Endometrial microvascular endothelial cells (primary cell): Measurements from ENCODE around the gene NRDE2. TPM values are rescaled to one million over a fixed set of nuclear protein-coding genes. Genes with fewer than 3 reads are reported as not detected.
"Not testable (repeated sequence)": the region's sequence is repeated elsewhere in the genome, so short reads cannot be mapped to it uniquely, and the experiment has no call there.

ENCODE experiments used
- in situ Hi-C: cut with HindIII; loops from 2 replicates; pipeline ENCODE4 v1.10.0; 2017; ENCODE audit warnings: low sequenced_read_pairs, low pct_unique_long_range_greater_than_20kb; ENCODE audit errors: inconsistent ontology term
- total RNA-seq: library from RNA; depleted of rRNA; stranded (reverse); fragments of >200 nt; gene quantifications from one replicate; pipeline ENCODE4 v1.2.3, GENCODE V29; 2015; ENCODE audit errors: inconsistent ontology term

Gene NRDE2
- total RNA-seq, 1 donor from 2014 or later, result 7.5 TPM

DNA sequence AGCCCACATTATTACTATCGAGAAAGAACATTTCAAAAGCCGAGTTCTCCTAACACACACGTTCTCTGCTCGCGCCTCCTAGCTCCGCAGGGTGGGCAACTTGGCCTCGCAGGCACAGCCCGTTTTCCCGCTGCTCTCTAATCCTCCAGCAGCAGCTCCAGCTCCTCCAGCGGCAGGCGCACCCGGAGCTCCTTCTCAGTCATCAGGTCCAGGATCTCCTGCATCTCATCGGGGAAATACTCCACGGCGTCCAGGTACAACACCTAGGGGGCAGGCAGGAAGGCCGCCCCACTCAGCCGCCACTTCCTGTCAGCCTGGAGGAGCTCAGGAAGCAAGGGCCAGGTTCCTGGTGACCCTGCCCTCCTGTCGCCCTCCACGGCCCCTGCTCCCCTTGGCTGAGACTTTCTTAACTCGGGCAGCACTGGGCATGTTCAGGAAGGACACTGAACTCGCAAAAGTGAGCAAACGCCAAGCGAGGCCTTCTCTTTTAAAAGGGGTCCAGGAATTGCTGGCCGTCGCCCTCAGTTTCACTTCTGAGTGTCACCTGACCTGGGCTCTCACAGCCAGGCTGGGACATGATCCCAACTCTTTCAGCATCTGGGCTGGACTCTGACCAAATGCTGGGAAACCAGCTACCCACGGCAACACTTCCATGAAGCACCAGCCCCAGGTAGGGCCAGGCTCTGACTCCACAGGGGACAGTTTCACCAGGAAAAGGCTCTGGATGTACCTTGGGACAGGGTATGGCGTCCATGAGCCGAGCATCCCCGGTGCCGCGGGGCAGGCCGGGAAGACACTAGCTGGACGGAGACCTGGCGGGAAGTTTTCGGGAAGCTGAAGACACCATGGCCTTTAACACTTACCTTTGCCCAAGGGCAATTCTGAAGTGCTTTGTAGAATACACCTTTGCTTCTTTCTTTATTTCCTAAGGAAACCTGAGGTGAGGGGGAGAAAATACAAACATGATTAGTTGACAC is 53.3 kb downstream of the NRDE2 start:
- in situ Hi-C loops, result no loop called here

DNA sequence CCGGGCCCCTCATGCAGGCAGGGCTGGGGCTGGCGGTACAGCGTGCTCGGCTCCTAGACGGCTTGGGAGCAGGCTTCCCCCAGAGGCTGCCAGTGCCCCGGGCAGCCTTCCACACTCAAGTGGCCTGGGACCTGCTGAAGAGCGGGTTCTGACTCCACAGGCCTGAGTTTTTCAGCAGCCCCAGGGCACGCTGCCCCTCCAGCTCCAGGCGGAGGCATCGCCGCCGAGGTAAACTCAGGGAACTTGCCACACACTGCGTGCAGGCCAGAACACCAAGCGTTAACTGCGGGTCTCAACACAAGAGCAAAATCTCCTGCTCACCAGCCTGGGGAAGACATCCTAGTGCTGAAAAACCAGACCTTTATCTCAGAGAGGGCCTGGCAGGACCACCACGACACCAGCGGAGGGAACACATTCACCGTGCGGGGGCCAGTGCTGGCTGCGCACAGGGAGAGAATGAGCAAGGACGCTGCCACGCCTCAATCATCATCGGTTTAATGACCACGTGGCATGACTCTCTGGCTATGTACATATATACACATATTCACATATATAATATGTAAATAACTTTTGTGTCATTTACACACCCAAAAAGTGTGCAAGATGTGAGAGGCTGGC is 54.1 kb downstream of the NRDE2 start:
- in situ Hi-C loops, result no loop called here

DNA sequence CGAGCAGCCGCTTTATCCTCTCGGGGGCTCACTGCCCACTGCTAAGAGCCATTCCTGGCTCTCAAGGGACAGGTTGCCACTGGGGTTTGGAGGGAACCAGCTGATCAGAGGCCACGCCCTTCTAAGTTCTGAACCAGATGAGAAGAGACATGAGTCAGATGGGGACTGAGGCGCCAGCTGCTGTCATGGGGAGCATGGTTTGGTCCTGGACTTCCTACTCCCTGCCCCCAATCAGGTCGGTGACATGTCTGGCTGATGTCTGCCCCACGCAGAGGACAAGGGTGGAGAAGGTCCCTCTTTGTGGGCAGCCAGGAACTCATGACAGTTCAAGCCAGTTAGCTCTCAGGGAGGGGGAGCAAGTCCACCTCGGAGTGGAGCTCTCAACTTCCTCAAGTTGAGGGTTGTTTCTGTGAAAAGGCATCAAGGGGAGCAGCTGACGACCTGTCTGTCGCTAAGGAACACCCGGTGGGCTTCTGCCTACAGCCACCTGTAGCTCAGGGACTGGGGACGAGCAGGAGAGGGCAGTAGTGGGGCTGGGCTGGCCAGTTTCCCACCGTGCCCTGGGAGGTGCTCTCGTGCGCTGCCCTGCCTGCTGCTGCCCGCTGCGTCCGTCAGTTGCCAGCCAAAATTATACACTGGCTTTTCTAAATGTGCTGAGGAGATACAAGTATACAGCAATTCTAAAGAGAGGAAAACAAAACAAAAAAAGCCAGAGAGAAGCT is 54.9 kb downstream of the NRDE2 start:
- in situ Hi-C loops, result no loop called here

DNA sequence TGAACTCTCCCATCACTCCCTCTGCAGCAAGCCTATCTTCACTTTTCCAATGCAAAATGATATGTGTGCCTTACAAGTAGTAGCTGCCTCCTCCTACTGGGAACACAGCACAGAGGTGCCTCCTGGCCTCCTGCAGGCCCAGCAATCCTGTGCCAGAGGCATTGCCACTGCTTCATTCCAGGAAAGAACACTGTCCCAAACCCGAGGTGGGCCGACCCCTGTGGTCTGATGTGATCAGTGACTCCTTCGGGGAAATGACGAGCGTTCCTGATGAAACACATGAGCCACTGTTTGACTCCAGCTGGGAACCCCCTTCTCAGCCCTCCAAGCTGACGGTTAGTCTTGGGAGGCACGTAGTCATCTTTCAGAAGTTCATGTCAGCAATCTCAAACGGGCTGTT is 55.9 kb downstream of the NRDE2 start:
- in situ Hi-C loops, result no loop called here

DNA sequence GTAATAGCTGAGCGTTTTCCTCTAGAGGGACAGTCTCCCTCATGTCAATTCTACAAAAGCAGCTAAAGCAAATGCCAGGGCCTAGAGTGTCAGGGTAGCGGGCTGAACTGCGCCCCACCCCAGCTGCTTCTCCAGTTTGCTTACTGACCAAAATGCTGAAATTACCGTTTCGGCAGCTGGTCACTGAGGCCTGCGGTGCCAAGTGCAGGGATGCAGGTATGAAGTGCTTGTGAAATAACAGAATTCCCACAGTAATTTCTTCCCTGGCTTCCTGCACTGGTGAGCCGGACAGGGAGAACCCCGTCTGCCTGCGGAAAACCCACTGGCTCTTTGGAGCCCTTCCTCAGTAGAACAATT is 56.3 kb downstream of the NRDE2 start:
- in situ Hi-C loops, result no loop called here

DNA sequence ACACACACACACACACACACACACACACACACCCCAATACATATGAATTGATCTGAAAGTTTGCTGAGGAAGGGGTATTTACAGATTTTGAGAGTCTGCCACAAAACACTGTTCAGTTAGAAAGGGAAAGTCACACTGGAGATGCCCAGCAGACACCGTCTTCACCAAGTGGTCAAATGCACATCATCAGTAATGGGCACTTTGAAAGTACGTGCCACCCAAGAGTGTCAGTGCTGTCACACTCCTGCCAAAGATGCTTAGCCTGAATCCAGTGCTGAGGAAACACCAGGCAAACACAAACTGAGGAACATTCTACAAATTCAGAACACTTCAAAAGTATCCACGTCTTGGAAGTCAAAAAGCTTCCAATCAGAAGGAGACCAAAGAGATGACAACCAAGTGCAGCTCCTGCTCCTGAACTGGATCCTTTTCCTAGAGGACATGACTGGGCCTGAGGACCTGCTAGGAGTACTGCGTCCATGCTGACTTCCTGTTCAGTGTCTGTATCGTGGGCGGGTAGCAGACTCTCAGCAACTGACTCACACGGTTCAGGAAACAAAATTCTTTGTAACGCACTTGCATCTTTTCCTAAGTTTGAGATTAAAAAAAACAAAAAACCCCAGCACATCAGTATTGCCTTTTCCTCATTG is 56.8 kb downstream of the NRDE2 start:
- in situ Hi-C loops, result no loop called here

DNA sequence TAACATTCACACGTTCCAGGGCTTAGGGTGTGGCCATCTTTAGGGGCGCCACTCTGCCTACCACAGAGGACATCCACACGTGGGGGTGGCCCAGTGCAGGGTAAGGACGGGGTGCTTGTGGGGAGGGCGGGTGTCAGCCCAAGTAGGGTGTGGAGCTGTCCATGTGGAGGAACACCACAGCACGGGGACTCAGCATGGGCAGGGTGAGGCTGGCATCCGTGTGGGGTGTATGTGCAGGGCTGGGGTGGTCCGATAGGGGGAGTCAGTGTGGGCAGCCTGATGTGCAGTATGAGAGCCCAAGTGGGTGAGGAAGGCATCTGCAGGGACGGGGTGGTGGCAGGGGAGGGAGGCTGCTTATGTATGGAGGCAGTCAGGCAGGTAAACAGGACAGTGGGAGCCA is 57.7 kb downstream of the NRDE2 start:
- in situ Hi-C loops, result no loop called here

DNA sequence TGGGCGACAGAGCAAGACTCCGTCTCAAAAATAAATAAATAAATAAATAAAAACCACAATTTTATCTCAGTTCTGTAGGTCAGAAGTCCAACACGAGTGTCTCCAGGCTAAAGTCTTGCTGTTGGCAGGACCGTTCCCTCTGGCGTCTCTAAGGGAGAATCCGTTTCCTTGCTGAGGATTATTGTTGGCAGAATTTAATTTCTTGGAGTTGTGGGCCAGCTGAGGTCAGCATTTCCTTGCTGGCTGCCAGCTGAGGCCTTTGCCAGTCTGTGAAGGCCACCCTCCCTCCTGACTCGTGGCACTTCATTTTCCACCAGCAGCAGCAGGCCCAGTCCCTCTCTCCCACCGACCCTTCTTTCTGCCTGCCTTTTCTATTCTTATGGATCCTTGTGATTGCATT is 58.2 kb downstream of the NRDE2 start:
- in situ Hi-C loops, result no loop called here

DNA sequence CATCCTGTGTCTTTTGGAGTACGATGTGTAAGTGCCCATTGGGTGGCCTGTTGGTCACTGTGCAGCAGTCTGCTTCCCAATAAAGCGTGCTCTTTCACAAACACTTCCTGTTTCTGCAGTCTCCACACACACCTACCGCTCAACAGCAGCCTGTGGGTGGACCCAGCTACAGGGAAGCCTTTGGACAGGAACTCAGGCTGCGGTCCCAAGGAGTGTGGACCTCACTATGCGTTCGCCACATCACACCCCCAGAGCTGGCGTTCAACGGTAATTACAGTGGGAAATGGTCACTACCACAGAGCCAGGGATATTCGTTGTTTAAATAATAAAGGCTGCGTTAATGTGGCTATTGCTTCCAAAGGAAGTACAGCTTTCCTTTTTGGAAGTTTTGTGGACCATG is 59.2 kb downstream of the NRDE2 start:
- in situ Hi-C loops, result no loop called here

DNA sequence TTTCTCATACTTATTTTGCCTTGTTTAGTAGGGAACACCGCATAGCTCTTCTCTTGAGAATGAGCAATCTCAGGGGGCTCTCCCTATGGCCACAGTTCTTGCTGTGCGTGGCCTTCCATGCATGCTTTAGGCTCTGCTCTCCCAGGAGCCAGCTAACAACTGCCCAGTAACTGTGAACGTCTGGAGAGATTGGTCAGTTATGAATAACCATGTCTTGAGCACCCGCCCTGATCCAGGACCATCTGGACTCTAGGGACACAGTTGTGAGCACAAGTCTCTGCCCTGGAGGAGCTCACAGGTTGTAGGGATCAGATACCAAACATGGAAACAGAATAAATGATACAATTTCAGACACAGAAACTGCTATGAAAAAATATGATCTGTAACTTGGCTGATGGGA is 63.3 kb downstream of the NRDE2 start:
- in situ Hi-C loops, result no loop called here

DNA sequence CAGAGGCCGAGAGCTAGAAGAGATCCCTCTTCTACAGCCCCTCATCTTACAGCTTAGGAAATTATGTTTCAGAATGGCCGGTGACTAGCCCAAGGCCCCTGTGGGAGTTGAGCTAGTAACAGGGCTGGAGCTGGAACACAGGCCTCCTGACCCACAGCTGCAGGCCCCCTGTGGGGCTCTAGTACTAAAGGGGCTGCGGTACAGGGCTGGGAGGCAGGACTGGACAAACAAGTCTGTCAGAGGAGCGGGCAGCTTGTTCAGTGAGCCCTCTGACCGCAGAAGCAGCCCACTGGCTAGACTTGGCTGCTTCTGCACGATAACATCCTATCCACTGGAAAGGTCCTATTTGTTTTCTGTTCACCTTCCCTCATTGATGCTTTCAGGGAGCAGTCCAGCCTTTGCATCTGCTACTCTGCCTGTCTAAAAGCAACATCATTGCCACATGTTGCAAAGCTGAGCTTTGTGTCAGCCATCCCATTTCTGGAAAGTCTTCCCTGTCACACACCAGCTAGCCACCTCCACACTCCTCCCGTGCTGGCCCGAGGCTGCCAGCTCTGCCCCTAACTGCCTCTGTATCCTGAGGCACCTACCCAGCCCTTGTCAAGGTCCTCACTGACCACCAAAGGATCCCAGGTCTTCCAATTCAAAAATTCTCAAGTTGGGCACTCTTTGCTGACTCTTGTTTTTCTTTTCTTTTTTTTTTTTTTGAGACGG is 65.1 kb downstream of the NRDE2 start:
- in situ Hi-C loops, result no loop called here

DNA sequence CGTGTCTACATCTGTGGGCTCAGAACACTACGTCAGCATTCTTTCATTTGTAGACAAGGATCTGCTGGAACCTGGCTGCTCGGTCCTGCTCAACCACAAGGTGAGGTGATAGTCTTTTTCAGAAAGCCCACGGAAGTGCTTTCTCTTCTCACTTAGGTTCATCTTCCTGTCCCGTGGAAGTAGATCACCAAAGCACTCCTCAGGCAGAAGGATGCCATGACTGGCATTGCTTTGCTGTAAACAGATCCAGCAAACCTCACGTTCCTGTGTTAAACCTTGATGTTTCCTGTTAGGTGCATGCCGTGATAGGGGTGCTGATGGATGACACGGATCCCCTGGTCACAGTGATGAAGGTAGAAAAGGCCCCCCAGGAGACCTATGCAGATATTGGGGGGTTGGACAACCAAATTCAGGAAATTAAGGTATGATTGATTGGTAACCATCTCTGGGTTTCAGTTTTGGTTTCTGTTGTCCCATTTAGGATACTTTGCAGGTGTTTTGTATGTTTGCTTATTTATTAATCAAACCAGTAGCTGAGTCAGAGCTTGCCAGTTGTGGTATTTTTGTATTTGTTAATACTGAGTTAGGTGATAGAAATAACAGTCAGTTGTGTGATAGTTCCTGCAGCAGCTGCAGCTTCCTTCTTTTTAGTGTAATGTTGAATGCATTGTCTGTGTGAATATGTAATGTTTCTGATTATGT is 67.8 kb downstream of the NRDE2 start:
- in situ Hi-C loops, result no loop called here

DNA sequence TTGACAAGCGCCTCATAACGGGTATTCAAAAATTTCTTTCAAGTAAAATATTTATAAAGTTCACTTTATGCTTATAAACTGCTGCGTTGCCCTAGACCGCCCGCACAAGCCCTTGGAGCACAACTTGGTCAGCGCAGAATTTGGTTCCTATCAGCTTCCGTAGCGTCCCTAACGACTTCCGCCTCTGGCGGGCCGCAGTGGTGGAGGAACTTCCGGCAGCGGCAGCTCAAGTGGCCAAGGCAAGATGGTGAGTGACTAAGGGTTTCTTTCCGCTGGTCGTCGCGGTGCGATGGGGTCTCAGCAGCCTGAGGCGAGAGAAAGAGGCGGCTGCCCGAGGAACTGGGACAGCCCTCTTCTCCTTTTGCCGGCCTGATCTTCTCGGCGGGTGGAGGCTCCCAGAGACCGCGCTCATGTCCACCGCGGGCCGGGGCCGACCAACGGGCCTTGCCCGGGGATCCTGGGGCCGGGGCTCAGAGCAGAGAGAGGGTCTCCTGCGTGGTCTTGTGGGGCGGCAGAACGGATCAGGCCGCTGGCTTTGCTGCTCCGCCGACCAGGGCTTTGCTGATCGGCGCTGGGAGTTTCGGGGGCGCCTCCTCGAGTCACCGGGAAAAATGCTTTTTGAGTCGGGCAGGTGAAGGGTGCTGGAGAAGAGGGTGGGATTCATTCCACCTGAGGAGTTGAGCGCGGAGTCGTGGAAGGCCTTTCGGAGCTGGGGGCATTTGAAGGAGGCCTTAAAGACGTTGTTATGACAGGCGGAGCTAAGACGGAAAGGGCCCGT is 75.2 kb downstream of the NRDE2 start, which contains the start of gene PSMC1:
Gene PSMC1, plus strand, starts transcription at position 200 of the 778 bp plus-strand sequence. Its CDS starts 45 bp downstream, at position 245.
- in situ Hi-C loops, result no loop called here

DNA sequence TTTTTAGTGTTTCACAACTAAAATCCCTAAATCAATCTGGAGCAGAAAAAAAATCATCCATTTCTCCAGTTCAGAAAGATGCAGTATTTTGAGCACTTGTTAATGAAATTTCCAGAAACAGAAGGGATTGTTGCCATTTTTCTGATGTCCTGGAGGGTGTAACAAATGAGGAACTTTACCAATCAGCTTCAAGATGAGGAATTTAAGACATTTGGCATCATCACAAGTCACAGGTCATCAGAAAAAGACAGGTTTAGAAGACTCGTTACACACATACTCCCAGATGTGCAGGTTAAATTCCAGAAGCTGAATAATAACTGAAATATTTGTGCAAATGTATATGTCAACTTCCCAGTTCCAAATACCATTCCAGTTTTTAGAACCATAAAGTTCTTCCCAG is 75.9 kb downstream of the NRDE2 start:
- in situ Hi-C loops, result no loop called here

DNA sequence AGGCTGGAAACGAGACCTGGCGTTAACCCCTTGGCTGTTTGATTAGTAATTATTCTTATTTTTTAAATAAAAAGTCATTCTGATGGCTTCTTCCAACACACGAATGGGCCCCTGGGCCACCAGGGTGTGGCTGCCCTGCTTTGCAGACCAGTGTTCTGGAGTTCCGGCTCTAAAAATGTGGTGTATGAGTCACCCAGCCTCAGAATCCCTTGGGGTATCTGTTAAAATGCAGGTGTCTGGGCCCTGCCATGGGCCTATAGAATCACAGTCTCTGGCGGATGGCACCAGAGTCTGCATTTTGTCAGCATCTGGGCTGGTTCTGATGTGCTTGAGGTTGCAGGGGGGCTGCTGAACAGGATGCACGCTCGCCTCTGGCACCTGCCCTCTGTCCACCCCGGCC is 77.9 kb downstream of the NRDE2 start:
- in situ Hi-C loops, result no loop called here

DNA sequence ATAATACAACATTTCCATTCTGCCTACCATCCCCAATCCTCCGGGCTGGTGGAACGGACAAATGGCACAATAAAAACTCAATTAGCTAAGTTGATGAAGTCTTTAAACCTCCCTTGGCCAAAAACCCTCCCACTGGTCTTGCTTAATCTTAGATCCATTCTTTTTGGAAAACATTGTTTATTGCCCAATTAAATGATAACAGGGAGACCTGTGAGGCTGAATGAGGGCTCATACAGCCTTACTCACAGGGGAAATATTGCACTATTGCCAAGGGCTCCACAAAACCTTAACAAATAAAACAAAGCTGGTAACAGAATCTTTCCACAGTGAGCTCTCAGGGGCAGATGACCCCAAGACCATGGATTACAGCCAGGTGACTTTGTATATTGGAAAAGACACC is 83.1 kb downstream of the NRDE2 start:
- in situ Hi-C loops, result no loop called here

DNA sequence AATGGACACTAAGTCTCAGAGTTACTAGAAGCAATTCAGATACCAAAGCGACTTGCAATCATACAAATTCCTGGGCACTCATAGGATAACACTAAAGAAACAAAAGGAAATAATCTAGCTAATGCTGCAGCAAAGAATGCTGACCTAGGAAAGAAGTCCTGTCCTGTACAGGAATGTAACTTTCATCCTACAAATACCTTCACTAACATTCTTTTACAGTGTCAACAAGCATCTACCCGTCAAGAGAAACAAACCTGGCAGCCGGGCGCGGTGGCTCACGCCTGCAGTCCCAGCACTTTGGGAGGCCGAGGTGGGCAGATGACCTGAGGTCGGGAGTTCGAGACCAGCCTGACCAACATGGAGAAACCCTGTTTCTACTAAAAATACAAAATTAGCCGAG is 84.3 kb downstream of the NRDE2 start:
- in situ Hi-C loops, result not testable (repeated sequence)
